K562 (cell line): ENCODE data around the gene GFAP. TPM values are rescaled to one million over a fixed set of nuclear protein-coding genes. Genes with fewer than 3 reads are reported as not detected.

ENCODE experiments used
- BHLHE40 ChIP-seq: IDR thresholded peaks from 2 replicates; pipeline ENCODE4 v1.6.1; 2011; ENCODE audit warnings: low read length, improper control_type of control experiment
- LARP7 ChIP-seq: fragments of 450-650 bp; IDR thresholded peaks from 2 replicates; pipeline ENCODE4 v1.6.1; 2016
- MAZ ChIP-seq, 2 experiments: fragments of 450-650 bp in 1 of 2; sonication (generic) in 1 of 2; formaldehyde crosslinking; IDR thresholded peaks in 1 of 2; conservative IDR thresholded peaks in 1 of 2; 2 replicates each; pipeline versions ENCODE4 v1.4.0 to v1.5.0; 2020; ENCODE audit warnings: mild to moderate bottlenecking in 1 of 2, missing genetic modification reagents in 1 of 2
- SAFB ChIP-seq: fragments of 200-400 bp; formaldehyde crosslinking; IDR thresholded peaks from 2 replicates; pipeline ENCODE4 v1.6.1; 2017; ENCODE audit warnings: low read depth, low read length, borderline replicate concordance
- STAT5B ChIP-seq: fragments of 250-450 bp; sonication (Bioruptor Pico); IDR thresholded peaks from 2 replicates; pipeline ENCODE4 v1.8.0; 2021; ENCODE audit warnings: mild to moderate bottlenecking, inconsistent platforms
- ZNF830 ChIP-seq: fragments of 250-450 bp; sonication (Bioruptor Pico); IDR thresholded peaks from 2 replicates; pipeline ENCODE4 v1.5.0; 2021; ENCODE audit warnings: mild to moderate bottlenecking
- polyA plus RNA-seq, 8 experiments: library from polyadenylated mRNA; depleted of rRNA in 4 of 8; stranded (reverse) in 5 of 8; unstranded in 3 of 8; fragments of >200 nt; fragmentation: Nextera tagmentation in 2 of 8; fragmentation: Illumina TruSeq in 1 of 8; extraction: Ambion mirVana in 2 of 8; extraction: Trizol in 1 of 8; gene quantifications; 2 replicates each; pipeline versions ENCODE4 v1.2.1 to v1.2.3, GENCODE V29; 2011 to 2014; ENCODE audit warnings: inconsistent platforms in 1 of 8, missing spikeins in 1 of 8
- total RNA-seq, 7 experiments: library from RNA; depleted of rRNA in 6 of 7; stranded (reverse); fragments of >200 nt in 6 of 7; fragmentation: Illumina TruSeq in 2 of 7; extraction: Trizol in 2 of 7; gene quantifications; 2 replicates each; pipeline versions ENCODE4 v1.2.1 to v1.2.3, GENCODE V29; 2011 to 2021; ENCODE audit warnings: low replicate concordance in 1 of 7
- TF ChIP-seq, protein P1 (sequence below): fragments of 450-650 bp; IDR thresholded peaks from 2 replicates; pipeline ENCODE4 v1.6.1; 2016; ENCODE audit warnings: mild to moderate bottlenecking, moderate library complexity
- TF ChIP-seq, protein P2 (sequence below): fragments of 450-650 bp; formaldehyde crosslinking; IDR thresholded peaks from 2 replicates; pipeline ENCODE4 v1.4.0; 2022; ENCODE audit warnings: missing genetic modification characterization
- TF ChIP-seq, protein P3 (sequence below): fragments of 450-650 bp; IDR thresholded peaks from 2 replicates; pipeline ENCODE4 v1.6.1; 2016

GFAP gene
- total and polyA plus RNA-seq, 9 of the 15 experiments (the other 6 are each of a cell fraction or from before 2014, with no cell fraction given) = 0.07 to 1.4 (median 0.60) TPM; not detected in 1

DNA sequence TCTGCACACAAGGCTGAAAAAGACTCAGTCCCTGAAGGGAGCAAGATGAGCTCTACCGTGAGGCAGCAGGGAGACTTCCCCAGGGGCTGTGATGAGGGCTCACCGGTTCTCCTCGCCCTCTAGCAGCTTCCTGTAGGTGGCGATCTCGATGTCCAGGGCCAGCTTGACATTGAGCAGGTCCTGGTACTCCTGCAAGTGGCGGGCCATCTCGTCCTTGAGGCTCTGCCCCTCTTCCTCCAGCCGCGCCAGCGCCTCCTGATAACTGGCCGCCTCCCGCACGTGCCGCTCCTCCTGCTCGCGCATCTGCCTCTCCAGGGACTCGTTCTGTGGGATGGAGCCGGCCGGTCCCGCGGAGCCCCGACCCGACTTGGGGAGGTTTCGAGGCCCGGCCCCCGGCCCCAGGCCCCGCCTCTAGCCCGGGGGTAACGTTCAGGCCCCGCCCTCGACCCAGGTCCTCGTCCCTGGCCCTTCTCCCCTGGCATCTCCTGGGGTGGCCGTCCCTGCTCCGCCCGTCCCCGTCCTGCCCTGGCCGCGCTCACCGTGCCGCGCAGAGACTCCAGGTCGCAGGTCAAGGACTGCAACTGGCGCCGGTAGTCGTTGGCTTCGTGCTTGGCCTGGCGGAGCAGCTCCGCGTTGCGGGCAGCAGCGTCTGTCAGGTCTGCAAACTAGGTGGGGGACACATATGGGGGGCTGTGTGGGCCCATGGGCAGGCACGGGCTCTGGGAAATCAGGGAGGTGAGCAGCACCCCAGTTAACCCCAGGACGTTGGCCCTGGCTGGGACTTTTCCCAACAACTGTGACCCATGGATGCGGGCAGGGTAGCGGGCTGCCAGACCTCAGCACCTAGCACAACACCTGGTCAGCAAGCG is 3.9 kb downstream of the GFAP start (continued):
- TF ChIP-seq, protein P1, sequence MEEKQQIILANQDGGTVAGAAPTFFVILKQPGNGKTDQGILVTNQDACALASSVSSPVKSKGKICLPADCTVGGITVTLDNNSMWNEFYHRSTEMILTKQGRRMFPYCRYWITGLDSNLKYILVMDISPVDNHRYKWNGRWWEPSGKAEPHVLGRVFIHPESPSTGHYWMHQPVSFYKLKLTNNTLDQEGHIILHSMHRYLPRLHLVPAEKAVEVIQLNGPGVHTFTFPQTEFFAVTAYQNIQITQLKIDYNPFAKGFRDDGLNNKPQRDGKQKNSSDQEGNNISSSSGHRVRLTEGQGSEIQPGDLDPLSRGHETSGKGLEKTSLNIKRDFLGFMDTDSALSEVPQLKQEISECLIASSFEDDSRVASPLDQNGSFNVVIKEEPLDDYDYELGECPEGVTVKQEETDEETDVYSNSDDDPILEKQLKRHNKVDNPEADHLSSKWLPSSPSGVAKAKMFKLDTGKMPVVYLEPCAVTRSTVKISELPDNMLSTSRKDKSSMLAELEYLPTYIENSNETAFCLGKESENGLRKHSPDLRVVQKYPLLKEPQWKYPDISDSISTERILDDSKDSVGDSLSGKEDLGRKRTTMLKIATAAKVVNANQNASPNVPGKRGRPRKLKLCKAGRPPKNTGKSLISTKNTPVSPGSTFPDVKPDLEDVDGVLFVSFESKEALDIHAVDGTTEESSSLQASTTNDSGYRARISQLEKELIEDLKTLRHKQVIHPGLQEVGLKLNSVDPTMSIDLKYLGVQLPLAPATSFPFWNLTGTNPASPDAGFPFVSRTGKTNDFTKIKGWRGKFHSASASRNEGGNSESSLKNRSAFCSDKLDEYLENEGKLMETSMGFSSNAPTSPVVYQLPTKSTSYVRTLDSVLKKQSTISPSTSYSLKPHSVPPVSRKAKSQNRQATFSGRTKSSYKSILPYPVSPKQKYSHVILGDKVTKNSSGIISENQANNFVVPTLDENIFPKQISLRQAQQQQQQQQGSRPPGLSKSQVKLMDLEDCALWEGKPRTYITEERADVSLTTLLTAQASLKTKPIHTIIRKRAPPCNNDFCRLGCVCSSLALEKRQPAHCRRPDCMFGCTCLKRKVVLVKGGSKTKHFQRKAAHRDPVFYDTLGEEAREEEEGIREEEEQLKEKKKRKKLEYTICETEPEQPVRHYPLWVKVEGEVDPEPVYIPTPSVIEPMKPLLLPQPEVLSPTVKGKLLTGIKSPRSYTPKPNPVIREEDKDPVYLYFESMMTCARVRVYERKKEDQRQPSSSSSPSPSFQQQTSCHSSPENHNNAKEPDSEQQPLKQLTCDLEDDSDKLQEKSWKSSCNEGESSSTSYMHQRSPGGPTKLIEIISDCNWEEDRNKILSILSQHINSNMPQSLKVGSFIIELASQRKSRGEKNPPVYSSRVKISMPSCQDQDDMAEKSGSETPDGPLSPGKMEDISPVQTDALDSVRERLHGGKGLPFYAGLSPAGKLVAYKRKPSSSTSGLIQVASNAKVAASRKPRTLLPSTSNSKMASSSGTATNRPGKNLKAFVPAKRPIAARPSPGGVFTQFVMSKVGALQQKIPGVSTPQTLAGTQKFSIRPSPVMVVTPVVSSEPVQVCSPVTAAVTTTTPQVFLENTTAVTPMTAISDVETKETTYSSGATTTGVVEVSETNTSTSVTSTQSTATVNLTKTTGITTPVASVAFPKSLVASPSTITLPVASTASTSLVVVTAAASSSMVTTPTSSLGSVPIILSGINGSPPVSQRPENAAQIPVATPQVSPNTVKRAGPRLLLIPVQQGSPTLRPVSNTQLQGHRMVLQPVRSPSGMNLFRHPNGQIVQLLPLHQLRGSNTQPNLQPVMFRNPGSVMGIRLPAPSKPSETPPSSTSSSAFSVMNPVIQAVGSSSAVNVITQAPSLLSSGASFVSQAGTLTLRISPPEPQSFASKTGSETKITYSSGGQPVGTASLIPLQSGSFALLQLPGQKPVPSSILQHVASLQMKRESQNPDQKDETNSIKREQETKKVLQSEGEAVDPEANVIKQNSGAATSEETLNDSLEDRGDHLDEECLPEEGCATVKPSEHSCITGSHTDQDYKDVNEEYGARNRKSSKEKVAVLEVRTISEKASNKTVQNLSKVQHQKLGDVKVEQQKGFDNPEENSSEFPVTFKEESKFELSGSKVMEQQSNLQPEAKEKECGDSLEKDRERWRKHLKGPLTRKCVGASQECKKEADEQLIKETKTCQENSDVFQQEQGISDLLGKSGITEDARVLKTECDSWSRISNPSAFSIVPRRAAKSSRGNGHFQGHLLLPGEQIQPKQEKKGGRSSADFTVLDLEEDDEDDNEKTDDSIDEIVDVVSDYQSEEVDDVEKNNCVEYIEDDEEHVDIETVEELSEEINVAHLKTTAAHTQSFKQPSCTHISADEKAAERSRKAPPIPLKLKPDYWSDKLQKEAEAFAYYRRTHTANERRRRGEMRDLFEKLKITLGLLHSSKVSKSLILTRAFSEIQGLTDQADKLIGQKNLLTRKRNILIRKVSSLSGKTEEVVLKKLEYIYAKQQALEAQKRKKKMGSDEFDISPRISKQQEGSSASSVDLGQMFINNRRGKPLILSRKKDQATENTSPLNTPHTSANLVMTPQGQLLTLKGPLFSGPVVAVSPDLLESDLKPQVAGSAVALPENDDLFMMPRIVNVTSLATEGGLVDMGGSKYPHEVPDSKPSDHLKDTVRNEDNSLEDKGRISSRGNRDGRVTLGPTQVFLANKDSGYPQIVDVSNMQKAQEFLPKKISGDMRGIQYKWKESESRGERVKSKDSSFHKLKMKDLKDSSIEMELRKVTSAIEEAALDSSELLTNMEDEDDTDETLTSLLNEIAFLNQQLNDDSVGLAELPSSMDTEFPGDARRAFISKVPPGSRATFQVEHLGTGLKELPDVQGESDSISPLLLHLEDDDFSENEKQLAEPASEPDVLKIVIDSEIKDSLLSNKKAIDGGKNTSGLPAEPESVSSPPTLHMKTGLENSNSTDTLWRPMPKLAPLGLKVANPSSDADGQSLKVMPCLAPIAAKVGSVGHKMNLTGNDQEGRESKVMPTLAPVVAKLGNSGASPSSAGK = peak; percentile 45; the same call in 1 of the 2 replicates
- TF ChIP-seq, protein P2, sequence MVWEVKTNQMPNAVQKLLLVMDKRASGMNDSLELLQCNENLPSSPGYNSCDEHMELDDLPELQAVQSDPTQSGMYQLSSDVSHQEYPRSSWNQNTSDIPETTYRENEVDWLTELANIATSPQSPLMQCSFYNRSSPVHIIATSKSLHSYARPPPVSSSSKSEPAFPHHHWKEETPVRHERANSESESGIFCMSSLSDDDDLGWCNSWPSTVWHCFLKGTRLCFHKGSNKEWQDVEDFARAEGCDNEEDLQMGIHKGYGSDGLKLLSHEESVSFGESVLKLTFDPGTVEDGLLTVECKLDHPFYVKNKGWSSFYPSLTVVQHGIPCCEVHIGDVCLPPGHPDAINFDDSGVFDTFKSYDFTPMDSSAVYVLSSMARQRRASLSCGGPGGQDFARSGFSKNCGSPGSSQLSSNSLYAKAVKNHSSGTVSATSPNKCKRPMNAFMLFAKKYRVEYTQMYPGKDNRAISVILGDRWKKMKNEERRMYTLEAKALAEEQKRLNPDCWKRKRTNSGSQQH = no peak
- TF ChIP-seq STAT5B (CRISPR knock-in tag) = no peak
- TF ChIP-seq SAFB = no peak
- no peak for TF ChIP-seq LARP7
- no peak for TF ChIP-seq ZNF830
- TF ChIP-seq, protein P3, sequence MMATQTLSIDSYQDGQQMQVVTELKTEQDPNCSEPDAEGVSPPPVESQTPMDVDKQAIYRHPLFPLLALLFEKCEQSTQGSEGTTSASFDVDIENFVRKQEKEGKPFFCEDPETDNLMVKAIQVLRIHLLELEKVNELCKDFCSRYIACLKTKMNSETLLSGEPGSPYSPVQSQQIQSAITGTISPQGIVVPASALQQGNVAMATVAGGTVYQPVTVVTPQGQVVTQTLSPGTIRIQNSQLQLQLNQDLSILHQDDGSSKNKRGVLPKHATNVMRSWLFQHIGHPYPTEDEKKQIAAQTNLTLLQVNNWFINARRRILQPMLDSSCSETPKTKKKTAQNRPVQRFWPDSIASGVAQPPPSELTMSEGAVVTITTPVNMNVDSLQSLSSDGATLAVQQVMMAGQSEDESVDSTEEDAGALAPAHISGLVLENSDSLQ = peak; percentile 34; the same call in 1 of the 2 replicates
- TF ChIP-seq MAZ (CRISPR knock-in tag; conservative IDR thresholded peaks at IDR 0.05 in 1 of 2, IDR thresholded peaks at IDR 0.05 in 1 of 2) = peak; percentile 25 to 54; a peak in 1 of 4 replicates
- peak; percentile 91 for TF ChIP-seq BHLHE40
